OCI-LY7 (cell line): ENCODE results near the gene TMPRSS3.

Experiments
- EZH2phosphoT487 ChIP-seq: fragments of 200-600 bp; sonication (generic); IDR thresholded peaks from 2 replicates; pipeline ENCODE4 v1.6.1; 2018; ENCODE audit warnings: low read depth, borderline replicate concordance, mild to moderate bottlenecking, mixed run types, antibody characterized with exemption, low read length, moderate library complexity, mixed read lengths
- TF ChIP-seq, protein P1 (sequence below): fragments of 200-600 bp; sonication (generic); conservative IDR thresholded peaks from 2 replicates; pipeline ENCODE4 v1.5.1; 2014; ENCODE audit warnings: mild to moderate bottlenecking, antibody characterized with exemption, low read length, moderate library complexity, mixed read lengths

DNA sequence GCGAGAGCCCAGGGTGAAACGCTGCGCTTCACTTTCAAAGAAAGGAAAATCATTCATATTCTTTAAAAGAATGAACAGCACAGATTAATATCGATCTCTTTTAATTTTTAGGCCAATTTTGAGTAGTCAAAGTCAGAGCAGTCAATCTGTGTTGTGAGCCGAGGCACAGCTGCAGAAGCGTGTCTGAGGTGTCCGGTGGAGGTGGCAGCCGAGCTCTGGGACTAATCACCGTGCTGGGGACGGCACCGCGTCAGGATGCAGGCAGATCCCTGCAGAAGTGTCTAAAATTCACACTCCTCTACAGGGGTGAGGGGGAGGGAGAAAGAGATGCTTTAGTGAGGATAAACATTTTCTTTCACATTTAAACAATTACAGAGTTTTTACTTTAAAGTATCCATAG is 33.7 kb downstream of the TMPRSS3 start:
- no peak for TF ChIP-seq EZH2phosphoT487
- TF ChIP-seq, protein P1, sequence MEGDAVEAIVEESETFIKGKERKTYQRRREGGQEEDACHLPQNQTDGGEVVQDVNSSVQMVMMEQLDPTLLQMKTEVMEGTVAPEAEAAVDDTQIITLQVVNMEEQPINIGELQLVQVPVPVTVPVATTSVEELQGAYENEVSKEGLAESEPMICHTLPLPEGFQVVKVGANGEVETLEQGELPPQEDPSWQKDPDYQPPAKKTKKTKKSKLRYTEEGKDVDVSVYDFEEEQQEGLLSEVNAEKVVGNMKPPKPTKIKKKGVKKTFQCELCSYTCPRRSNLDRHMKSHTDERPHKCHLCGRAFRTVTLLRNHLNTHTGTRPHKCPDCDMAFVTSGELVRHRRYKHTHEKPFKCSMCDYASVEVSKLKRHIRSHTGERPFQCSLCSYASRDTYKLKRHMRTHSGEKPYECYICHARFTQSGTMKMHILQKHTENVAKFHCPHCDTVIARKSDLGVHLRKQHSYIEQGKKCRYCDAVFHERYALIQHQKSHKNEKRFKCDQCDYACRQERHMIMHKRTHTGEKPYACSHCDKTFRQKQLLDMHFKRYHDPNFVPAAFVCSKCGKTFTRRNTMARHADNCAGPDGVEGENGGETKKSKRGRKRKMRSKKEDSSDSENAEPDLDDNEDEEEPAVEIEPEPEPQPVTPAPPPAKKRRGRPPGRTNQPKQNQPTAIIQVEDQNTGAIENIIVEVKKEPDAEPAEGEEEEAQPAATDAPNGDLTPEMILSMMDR = no peak
